Glomerular endothelial cell (primary cell): ENCODE measurements around the gene MMP25. TPM values are rescaled to one million over a fixed set of nuclear protein-coding genes. Genes with fewer than 3 reads are reported as not detected.

Experiments
- DNase-seq: peaks from one replicate; pipeline ENCODE4 v3.0.0-alpha.2; 2011; ENCODE audit warnings: low read depth, low spot score; ENCODE audit errors: extremely low read depth
- total RNA-seq: library from RNA; depleted of rRNA; stranded (reverse); fragments of >200 nt; gene quantifications from 2 replicates; pipeline ENCODE4 v1.2.3, GENCODE V29; 2015

The MMP25 gene, protein sequence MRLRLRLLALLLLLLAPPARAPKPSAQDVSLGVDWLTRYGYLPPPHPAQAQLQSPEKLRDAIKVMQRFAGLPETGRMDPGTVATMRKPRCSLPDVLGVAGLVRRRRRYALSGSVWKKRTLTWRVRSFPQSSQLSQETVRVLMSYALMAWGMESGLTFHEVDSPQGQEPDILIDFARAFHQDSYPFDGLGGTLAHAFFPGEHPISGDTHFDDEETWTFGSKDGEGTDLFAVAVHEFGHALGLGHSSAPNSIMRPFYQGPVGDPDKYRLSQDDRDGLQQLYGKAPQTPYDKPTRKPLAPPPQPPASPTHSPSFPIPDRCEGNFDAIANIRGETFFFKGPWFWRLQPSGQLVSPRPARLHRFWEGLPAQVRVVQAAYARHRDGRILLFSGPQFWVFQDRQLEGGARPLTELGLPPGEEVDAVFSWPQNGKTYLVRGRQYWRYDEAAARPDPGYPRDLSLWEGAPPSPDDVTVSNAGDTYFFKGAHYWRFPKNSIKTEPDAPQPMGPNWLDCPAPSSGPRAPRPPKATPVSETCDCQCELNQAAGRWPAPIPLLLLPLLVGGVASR
- 0.05 and 0.35 TPM in 2 replicates for total RNA-seq

GRCh38 chr16:3045758-3046640, at the start of gene MMP25:
TSS of gene MMP25 (plus strand) at chr16:3046561. CDS start at chr16:3046918, 357 bp downstream.
- DNase-seq = no peak

DNA sequence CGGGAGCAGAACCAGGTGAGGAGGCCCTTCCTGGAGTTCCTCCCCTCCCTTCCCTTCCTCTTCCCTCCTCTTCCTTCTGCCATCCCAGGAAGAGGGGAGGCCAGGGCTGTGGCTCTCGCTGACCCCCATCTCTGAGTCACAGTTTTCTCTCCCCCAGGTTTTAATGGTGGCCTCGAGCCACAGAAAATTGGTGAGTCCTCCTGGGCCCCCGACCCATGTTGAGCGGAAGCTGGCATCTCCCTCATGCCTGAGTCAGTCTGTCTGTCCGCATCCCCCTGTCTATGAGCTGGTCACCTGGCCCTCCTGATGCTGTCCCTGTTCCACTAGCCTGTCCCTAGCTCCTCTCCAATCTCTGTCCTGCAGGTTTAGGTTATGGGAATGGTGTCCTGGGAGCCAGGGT, 46.4 kb upstream of the MMP25 start:
- DNase-seq = no peak

DNA sequence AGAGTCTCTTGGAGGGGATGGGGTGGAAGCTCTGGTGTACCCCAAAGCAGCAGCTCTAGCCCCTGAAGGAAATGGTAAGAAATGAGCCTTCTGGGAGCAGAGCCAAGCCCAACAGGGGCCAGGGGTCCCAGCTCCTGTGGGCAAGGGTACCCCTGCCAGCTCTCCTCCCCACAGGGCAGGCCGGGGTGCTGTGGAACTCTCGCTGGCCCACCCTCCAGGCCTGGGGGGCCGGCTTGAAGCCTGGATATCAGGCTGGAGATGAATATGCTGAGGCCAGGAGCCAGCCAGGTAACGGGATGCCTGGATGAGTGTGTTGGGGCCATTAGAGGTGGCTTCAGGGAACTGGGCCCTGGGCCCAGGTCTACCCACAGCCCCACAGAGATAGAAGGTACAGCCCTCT, 45.8 kb upstream of the MMP25 start:
- no peak for DNase-seq

- DNase-seq = no peak
These were observed 45.0 kb upstream of the MMP25 start for GRCh38 chr16:3001316-3001715.

DNA sequence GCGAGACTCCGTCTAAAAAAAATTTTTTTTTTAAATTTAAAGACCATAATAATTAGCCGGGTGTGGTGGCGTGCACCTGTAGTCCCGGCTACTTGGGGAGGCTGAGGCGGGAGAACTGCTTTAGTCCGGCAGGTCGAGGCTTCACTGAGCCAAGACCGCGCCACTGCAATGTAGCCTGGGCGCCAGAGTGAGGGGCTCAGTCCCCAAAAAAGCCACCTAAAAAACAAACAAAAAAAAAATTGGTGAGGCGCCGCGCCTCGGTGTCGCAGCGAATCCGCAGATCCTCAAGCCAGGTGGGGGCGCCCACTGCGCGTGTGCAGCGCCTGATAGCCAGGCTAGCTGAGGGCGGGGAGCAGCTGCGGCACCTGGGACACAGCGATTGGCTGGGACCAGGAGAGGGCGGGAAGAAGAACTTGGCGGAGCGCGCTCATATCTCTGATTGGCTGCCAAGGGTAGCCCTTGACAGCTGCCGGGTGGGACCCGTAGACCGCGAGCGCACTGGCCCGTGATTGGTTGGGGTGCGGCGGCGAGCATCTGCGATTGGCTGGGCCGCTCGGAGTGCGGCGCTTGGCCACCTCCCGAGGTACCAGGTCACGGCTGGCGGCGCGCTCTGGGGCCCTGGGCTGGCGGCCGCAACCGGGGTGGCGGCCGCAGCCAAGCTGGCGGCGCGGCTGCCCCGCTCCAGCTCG, 42.6 kb upstream of the MMP25 start:
- peak; percentile 87 for DNase-seq

DNA sequence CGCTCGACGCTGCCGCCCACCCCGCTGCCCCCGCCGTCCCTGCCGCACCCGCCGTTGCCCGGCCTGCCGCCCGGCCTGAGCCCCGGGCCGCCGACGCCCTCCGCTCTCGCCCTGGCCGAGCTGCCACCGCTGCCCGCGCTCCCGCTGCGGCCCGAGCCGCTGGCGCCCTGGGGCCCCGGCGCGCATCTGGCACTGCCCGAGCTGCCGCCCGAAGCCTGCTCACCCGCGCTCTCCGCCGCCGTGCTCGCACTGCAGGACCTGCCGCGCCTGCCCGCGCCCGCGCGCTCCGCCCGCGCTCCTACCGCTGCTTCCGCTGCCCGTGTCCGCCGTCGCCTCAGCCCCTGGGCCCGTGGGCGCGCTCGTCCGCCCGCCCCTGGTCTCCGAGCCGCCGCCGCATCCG, 42.0 kb upstream of the MMP25 start:
- no peak for DNase-seq

GRCh38 chr16:3004781-3005284, 41.5 kb upstream of the MMP25 start:
- DNase-seq = no peak

DNA sequence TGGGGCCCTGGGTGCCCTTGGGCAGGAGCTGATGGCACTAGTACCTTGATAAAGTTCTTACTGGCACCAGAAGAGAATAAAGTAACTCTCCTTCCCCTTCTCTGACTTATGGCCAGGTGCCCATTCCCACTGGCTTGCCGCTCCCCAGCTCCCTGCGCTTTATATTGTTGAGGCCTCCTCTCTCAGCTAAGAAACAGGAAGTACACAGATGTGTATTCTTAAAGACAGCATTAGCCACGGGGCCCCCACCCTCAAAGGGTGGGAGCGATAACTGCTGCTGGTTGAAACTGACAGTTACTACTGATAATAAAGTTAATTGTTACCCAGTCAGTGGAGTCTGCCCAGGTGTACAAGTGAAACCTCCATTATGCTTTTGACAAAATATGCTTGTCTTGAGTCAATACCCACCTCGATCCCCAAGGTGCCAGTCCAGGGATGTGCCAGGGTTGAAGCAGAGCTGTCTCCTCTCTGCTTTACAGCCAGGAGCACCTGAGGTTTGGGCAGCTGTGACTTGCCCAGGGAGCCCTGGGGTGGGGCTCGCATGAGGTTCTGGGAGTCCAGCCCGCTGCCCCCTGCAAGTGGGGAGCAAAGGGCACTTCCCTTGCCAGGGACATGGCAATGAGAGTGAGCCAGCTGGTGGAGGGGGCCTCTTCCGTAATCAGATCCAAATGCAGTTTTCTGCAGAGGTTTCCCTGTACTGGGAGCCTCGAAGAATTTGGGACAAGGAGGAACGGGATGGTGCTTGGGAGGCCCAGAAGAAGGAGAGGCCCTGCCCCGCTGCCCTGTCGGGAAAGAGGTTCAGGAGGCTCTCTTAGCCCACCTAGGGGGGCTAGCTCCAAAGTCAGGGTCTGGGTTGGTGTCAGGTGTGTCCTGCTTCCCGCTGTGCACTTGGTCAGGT, 39.1 kb upstream of the MMP25 start:
- DNase-seq = no peak

- no peak for DNase-seq
These were observed 38.2 kb upstream of the MMP25 start for GRCh38 chr16:3007957-3008689.

DNA sequence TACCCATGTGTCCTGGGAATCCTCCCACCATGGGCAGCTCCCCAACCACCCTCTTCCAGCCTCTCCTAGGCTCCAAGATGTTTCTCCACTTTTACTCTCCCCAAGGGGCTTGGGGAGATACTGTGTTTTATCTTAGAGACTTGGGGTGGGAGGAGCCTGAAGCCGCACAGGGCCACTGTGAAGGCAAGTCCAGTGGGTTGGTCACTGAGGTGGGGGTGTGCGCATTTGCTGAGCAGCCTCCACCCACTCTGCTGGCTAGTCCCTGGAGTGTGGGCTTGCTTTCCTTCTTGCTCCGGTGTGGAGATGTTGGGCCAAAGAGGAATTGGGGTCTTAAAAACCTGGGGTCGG, 37.7 kb upstream of the MMP25 start:
- no peak for DNase-seq

- no peak for DNase-seq
These were observed 36.6 kb upstream of the MMP25 start for GRCh38 chr16:3009568-3010390.

DNA sequence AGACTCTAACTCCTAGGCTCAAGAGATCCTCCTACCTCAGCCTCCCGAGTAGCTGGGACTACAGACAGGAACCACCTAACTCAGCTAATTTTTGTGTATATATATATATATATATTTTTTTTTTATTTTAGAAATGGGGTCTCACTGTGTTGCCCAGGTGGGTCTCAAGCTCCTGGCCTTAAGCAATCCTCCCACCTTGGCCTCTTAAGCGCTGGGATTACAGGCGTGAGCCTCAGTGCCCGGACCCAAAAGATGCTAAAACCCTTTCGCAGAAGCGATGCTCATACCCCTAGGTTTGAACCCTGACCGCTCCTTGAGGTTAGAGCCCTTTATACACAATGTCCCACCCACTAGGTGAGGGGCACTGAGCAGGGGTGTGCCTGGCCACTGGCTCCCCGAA, 35.9 kb upstream of the MMP25 start:
- no peak for DNase-seq

DNA sequence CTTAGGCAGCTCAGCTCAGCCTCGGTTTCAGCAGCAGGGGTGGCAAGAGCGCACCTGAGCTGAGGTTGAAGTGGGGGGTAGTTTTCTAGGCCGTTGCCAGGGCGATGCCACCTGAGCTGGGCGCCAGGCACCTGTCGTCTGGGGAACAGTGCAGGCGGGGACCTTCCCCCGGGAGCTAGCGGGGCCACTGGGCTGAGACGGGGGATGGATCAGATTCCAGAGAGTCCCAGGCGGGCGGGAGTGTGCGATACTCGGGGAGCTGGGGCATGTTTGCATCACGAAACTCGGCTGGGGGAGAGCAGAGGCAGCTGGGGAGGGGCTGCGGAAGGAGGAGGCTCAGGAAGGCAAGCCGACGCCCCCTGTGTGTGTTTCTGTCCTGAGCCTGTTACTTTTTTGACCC, 34.1 kb upstream of the MMP25 start:
- DNase-seq = no peak

DNA sequence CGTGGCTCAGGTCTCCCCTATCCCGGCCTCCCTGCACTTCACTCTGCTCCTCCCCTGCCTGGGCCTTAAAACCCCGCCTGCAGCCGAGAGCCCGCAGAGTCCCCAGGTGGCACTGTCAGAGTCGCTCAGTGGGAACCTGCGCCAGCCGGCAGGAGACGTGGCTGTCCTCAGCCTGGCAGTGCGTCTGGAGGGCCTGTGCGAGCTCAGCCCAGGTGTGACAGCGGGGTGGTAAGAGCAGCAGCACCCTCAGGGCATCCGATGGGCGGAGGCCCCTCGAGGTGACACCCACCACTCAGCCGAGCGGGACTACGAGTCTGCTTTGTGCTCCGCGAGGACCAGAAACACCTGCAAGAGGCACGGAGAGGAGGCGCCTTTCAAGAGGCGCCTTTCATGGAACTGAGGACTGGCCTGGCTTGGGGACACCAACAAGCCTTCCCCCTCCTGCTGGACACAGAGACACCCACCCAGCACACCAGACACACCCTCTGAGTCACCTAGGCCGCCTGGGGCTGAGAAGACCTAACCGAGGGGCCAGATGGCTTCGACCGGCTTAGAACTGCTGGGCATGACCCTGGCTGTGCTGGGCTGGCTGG, 33.4 kb upstream of the MMP25 start, which contains the start of gene CLDN9:
CLDN9 (plus strand) TSS at position 96 of the 593 bp plus-strand sequence; CDS start at position 536, 440 bp downstream.
- DNase-seq = no peak

DNA sequence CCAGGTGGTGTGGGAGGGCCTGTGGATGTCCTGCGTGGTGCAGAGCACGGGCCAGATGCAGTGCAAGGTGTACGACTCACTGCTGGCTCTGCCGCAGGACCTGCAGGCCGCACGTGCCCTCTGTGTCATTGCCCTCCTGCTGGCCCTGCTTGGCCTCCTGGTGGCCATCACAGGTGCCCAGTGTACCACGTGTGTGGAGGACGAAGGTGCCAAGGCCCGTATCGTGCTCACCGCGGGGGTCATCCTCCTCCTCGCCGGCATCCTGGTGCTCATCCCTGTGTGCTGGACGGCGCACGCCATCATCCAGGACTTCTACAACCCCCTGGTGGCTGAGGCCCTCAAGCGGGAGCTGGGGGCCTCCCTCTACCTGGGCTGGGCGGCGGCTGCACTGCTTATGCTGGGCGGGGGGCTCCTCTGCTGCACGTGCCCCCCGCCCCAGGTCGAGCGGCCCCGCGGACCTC, 32.8 kb upstream of the MMP25 start:
- DNase-seq = no peak

DNA sequence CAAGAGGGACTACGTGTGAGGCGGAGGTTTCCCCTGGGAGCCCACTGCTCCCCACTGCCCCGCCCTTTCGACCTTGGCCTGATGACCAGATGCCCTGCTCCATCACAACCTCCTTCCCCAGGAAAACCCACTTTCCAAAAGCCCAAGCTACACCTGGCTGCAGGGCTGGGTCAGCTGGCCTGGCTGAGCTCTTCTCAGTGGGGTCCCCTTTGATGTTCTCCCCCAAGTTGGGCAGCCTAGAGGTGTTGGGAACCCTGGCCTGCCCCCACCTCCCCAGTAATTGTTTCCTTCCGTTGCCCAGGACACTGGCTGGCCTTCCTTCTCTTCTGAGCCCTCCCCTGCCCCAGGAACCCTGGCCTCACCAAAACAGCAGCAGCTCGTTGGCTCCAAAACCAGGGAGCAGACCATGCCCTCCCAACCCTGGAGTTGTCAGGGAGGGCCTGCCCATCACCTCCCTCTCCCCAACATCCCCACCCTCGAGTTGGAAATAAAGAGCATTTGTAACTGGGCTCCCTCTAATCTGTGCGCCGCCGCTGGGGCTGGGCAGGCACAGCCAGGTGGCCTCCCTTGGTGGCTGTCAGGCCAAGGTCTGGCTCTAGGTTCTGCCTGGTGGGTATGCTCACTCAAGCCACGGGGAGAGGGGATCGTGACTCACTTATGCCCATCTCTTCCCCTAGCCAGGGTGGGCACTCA, 32.2 kb upstream of the MMP25 start:
- no peak for DNase-seq

DNA sequence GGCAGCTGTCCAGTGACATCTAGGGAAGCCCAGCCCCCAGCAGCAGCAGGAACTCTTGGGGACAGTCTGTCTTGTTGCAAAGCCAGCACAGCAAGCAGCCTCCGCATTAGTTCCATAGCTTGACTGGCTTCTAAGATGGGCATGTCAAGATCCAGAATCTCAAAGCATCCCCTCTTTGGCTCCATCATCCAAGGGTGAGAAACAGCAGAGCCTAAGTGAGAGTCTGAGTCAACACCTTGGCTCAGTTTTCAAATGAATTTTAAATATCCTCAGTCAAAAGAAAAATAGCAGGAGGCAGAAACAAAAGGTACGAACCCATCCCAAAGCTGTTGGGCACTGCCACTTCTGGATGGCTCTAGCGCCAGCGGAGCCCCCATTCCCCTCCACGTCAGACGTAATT, 31.4 kb upstream of the MMP25 start:
- no peak for DNase-seq
